Measurements from ENCODE around the gene OR5K3. TPM values are rescaled to one million over a fixed set of nuclear protein-coding genes. Genes with fewer than 3 reads are reported as not detected.

The OR5K3 gene
- total RNA-seq, 1 donor from 2014 or later: not detected

- Histone ChIP-seq H3K4me2 (ENCODE audit: low read length) (no peak overlapping the region), H3K27ac (ENCODE audit: low read depth, low read length) (no peak overlapping the region), H2AFZ (ENCODE audit: low read depth, low read length) (no peak overlapping the region), H3K27me3 (ENCODE audit: insufficient read depth, low read length) (no peaks in the 10 kb centered on the region), H3K4me3 (ENCODE audit: insufficient read depth, low read depth, low read length) (no peak overlapping the region), H4K20me1 (ENCODE audit: insufficient read depth, low read length) (no peaks in the 10 kb centered on the region), H3K79me2 (ENCODE audit: insufficient read depth, low read length) (no peaks in the 10 kb centered on the region), H3K9ac (ENCODE audit: low read length) (no peak overlapping the region), H3K36me3 (ENCODE audit: insufficient read depth, low read length) (no peaks in the 10 kb centered on the region), H3K9me3 (ENCODE audit: insufficient read depth, low read depth, low read length) (no peaks in the 10 kb centered on the region), H3K4me1 (ENCODE audit: insufficient read depth, low read length) (no peaks in the 10 kb centered on the region)
- DNase-seq (ENCODE audit: low read depth) (no peak), FAIRE-seq (no peak)
- no peaks in the 10 kb centered on the region for H3K27me3 Mint-ChIP-seq (ENCODE audit: low read depth, unreplicated experiment)
- no peak overlapping the region for H3K27ac Mint-ChIP-seq (ENCODE audit: unreplicated experiment)
- TF ChIP-seq EZH2 (IDR thresholded peaks at IDR 0.05; ENCODE audit: insufficient read depth, low read length): no peak
- peaks cover 11% of the 10 kb centered on the region for H3K9me3 Mint-ChIP-seq (ENCODE audit: unreplicated experiment)
- H3K4me3 Mint-ChIP-seq (ENCODE audit: unreplicated experiment): no peak overlapping the region
- no peaks in the 10 kb centered on the region for H3K4me1 Mint-ChIP-seq (ENCODE audit: low read depth, unreplicated experiment)
- no peaks in the 10 kb centered on the region for H3K36me3 Mint-ChIP-seq (ENCODE audit: low read depth, unreplicated experiment)
Observed at GRCh38 chr3:98359250-98359649, 31.2 kb upstream of the OR5K3 start.

- Histone ChIP-seq H2AFZ (ENCODE audit: low read depth, low read length) (no peak overlapping the region), H3K79me2 (ENCODE audit: insufficient read depth, low read length) (no peaks in the 10 kb centered on the region), H3K4me1 (ENCODE audit: insufficient read depth, low read length) (no peaks in the 10 kb centered on the region), H3K4me3 (ENCODE audit: insufficient read depth, low read depth, low read length) (no peak overlapping the region), H3K27ac (ENCODE audit: low read depth, low read length) (no peak overlapping the region), H3K9ac (ENCODE audit: low read length) (no peak overlapping the region), H3K27me3 (ENCODE audit: insufficient read depth, low read length) (no peaks in the 10 kb centered on the region), H3K4me2 (ENCODE audit: low read length) (no peak overlapping the region), H3K9me3 (ENCODE audit: insufficient read depth, low read depth, low read length) (no peaks in the 10 kb centered on the region), H3K36me3 (ENCODE audit: insufficient read depth, low read length) (no peaks in the 10 kb centered on the region), H4K20me1 (ENCODE audit: insufficient read depth, low read length) (no peaks in the 10 kb centered on the region)
- Mint-ChIP-seq H3K9me3 (ENCODE audit: unreplicated experiment) (peaks cover 11% of the 10 kb centered on the region), H3K27ac (ENCODE audit: unreplicated experiment) (no peak overlapping the region), H3K36me3 (ENCODE audit: low read depth, unreplicated experiment) (no peaks in the 10 kb centered on the region), H3K4me1 (ENCODE audit: low read depth, unreplicated experiment) (no peaks in the 10 kb centered on the region), H3K27me3 (ENCODE audit: low read depth, unreplicated experiment) (no peaks in the 10 kb centered on the region), H3K4me3 (ENCODE audit: unreplicated experiment) (no peak overlapping the region)
- DNase-seq (ENCODE audit: low read depth) (no peak), FAIRE-seq (no peak)
- TF ChIP-seq CTCF (IDR thresholded peaks at IDR 0.05; ENCODE audit: insufficient read depth, low read depth, low read length): no peak
- no peak for TF ChIP-seq EZH2 (IDR thresholded peaks at IDR 0.05; ENCODE audit: insufficient read depth, low read length)
Observed at GRCh38 chr3:98359993-98360675, 30.3 kb upstream of the OR5K3 start.

- no peaks in the 10 kb centered on the region for H3K27me3 Mint-ChIP-seq (ENCODE audit: low read depth, unreplicated experiment)
- TF ChIP-seq CTCF (IDR thresholded peaks at IDR 0.05; ENCODE audit: insufficient read depth, low read depth, low read length) (no peak), EZH2 (IDR thresholded peaks at IDR 0.05; ENCODE audit: insufficient read depth, low read length) (no peak)
- DNase-seq (ENCODE audit: low read depth): no peak
- H3K36me3 Mint-ChIP-seq (ENCODE audit: low read depth, unreplicated experiment): no peaks in the 10 kb centered on the region
- Histone ChIP-seq H3K9me3 (ENCODE audit: insufficient read depth, low read depth, low read length) (no peaks in the 10 kb centered on the region), H3K4me3 (ENCODE audit: insufficient read depth, low read depth, low read length) (no peak overlapping the region), H3K27me3 (ENCODE audit: insufficient read depth, low read length) (no peaks in the 10 kb centered on the region), H3K4me2 (ENCODE audit: low read length) (no peak overlapping the region), H3K27ac (ENCODE audit: low read depth, low read length) (no peak overlapping the region), H3K79me2 (ENCODE audit: insufficient read depth, low read length) (no peaks in the 10 kb centered on the region), H3K9ac (ENCODE audit: low read length) (no peak overlapping the region), H2AFZ (ENCODE audit: low read depth, low read length) (no peak overlapping the region), H3K36me3 (ENCODE audit: insufficient read depth, low read length) (no peaks in the 10 kb centered on the region), H4K20me1 (ENCODE audit: insufficient read depth, low read length) (no peaks in the 10 kb centered on the region), H3K4me1 (ENCODE audit: insufficient read depth, low read length) (no peaks in the 10 kb centered on the region)
- no peak overlapping the region for H3K27ac Mint-ChIP-seq (ENCODE audit: unreplicated experiment)
- H3K9me3 Mint-ChIP-seq (ENCODE audit: unreplicated experiment): peaks cover 11% of the 10 kb centered on the region
- FAIRE-seq: no peak
- H3K4me1 Mint-ChIP-seq (ENCODE audit: low read depth, unreplicated experiment): no peaks in the 10 kb centered on the region
- H3K4me3 Mint-ChIP-seq (ENCODE audit: unreplicated experiment): no peak overlapping the region
Observed at GRCh38 chr3:98360681-98361080, 29.8 kb upstream of the OR5K3 start.
